CD4-positive, alpha-beta T cell treated with Interleukin-4 for 1 hour (primary cell): Measurements from ENCODE around the gene GIT2.

Experiments
- DNase-seq, 2 donors: peaks; one replicate each; pipeline ENCODE4 v3.0.0-alpha.2; 2020 to 2022

The GIT2 gene

GRCh38 chr12:109888179-109889020 is 107.8 kb downstream of the GIT2 start:
- DNase-seq, result peak; percentile 42 to 62

GRCh38 chr12:109885616-109886015 is 110.6 kb downstream of the GIT2 start:
- no peak for DNase-seq

- DNase-seq, result no peak
Observed at GRCh38 chr12:109883461-109883860, 112.7 kb downstream of the GIT2 start.

GRCh38 chr12:109881752-109882151 is 114.4 kb downstream of the GIT2 start:
- DNase-seq, result no peak

GRCh38 chr12:109880938-109881337 is 115.2 kb downstream of the GIT2 start:
- no peak for DNase-seq

GRCh38 chr12:109880043-109880931 is 115.9 kb downstream of the GIT2 start, which contains the start of gene GLTP:
GLTP (minus strand) TSS chr12:109880541; CDS start chr12:109880374, 167 bp downstream.
- DNase-seq, result peak; percentile 90 to 91
